Pulmonary artery endothelial cell (primary cell): ENCODE measurements around the gene CSTB. TPM values are rescaled to one million over a fixed set of nuclear protein-coding genes. Genes with fewer than 3 reads are reported as not detected.

Experiments used
- DNase-seq: peaks from one replicate; pipeline ENCODE4 v3.0.0-alpha.2; 2011; ENCODE audit warnings: low read depth, low spot score
- total RNA-seq: library from RNA; depleted of rRNA; stranded (reverse); fragments of >200 nt; gene quantifications from 2 replicates; pipeline ENCODE4 v1.2.3, GENCODE V29; 2014

The CSTB gene
- total RNA-seq, 1 donor from 2014 or later, result 20.6 TPM

- no peak for DNase-seq
These were observed 14.0 kb upstream of the CSTB start for GRCh38 chr21:43790010-43790524.

DNA sequence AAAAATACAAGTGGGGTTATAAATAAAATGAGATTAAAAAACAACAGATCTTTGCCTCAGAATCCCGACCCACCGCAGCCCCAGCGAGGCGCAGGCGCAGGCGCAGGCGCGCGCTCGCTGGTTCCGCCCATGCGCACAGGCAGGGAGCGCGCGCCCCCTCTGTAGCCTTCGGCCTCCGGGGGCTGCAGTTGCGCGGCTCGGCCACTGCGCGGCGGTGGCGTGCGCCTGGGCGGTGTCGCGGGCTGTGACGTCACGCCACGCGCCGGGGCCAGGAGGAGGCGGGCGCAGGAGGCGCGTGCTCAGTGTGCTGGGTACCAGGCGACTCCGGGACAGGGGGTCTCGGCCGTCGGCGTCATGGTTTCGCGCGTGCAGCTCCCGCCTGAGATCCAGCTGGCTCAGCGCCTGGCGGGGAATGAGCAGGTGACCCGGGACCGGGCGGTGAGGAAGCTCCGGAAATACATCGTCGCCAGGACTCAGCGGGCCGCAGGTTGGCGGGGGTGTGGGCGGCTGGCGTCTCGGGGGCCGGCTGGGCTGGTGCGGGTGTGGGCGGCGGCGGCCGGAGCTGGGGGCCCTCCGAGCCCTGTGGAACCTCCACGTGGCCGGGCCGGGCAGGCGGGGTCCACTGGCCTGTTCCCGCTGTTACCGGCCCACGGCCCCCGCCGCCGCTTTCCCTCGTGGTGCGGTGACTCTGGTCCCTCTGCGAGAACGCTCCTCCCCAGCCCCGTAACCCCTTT, 13.3 kb upstream of the CSTB start, which contains the start of gene RRP1:
Gene RRP1 (plus strand): TSS at position 302 of the 734 bp plus-strand sequence. CDS start 53 bp downstream, at position 355.
- DNase-seq, result peak; percentile 32

DNA sequence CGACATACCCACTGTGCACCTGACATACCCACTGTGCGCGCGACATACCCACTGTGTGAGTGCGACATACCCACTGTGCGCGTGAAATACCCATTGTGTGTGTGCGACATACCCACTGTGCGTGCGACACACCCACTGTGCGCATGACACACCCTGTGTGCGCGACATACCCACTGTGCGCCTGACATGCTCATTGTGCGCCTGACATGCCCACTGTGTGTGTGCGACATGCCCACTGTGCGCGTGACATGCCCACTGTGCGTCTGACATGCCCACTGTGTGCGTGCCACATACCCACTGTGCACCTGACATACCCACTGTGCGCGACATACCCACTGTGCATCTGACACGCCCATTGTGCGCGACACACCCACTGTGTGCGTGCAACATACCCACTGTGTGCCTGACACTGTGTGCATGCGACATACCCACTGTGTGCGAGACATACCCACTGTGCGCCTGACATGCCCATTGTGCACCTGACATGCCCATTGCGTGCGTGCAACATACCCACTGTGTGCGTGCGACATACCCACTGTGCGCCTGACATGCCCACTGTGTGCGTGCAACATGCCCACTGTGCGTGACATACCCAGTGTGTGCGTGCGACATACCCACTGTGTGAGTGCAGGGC, 10.8 kb upstream of the CSTB start:
- DNase-seq, result no peak

DNA sequence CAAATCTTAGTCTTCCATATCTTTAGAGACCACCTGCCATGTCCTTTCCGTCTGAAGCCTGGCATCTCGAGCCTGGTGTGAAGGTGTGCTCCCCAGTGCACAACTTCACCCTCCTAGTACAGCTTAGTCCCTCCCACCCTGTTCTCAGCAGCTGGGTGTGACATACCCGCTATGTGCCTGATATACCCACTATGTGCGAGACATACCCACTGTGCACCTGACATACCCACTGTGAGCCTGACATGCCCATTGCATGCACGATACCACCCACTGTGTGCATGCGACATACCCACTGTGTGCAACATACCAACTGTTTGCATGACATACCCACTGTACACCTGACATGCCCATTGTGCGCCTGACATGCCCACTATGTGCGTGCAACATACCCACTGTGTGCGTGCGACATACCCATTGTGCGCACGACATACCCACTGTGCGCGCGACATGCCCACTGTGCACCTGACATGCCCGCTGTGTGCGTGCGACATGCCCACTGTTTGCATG, 10.2 kb upstream of the CSTB start:
- DNase-seq, result no peak

DNA sequence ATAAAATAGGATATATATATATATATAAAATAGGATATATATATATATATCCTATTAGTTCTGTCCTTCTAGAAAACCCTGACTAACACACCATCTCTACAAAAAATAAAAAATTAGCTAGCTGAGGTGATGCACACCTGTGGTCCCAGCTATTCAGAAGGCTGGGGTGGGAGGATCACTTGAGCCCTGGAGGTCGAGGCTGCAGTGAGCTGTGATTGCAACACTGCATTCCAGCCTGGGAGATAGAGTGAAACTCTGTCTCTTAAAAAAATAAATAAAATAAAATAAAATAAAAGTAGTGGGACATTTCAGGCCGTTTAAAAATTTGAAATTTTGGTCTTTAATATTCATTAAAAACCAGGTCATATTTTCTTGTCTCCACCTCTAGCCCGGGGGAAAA, 9.0 kb upstream of the CSTB start:
- no peak for DNase-seq

GRCh38 chr21:43783098-43783700, 7.1 kb upstream of the CSTB start:
- no peak for DNase-seq

DNA sequence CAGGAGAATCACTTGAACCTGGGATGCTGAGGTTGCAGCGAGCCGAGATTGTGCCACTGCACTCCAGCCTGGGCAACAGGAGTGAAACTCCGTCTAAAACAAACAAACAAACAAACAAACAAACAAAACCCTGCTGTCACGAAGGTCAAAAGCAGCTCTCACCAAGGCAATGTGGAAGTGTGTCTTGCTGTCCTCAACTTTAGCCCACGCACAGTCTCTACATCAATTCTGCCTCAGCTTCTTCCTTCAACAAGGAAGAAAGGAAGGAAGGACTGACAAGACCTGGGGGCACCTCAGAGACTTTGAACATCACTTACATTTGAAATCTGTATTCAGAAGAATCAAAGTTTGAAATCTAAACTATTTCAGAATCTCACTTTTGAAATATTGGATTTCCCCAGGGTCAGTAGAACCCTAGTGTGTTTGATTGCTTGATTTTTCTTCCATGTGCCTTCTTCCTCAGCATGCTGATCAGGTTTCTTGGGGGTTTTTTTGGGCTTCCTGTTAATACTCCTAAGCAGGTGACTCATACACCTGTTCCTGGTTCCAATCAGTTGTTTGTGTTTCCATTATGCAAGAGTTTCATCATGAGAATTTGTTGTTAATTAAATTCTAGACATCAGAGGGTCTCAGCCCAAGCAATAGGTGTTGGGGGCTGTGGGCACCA, 6.5 kb upstream of the CSTB start:
- DNase-seq, result no peak

- DNase-seq, result no peak
These were observed 5.7 kb upstream of the CSTB start for GRCh38 chr21:43781846-43782245.

DNA sequence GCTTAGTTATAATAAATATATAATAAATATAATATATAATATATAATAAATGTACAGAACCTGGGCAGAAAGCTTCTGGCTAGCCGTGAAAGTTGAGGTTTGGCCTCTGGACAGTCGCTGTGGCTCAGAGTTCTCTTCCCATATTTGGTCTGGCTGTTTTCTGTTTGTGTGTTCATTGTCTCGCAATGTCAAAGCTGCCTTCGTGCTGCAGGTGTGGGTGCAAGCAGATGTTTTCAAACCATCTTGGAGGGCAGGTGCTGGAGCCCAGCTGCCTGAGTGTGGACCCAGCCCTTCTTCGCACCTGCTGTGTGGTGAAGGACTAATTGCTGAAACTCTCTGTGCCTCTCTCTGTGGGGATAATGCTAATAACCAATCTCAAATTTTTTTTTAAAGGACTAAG, 3.6 kb upstream of the CSTB start:
- DNase-seq, result no peak

- no peak for DNase-seq
These were observed 2.6 kb upstream of the CSTB start for GRCh38 chr21:43778469-43779335.

DNA sequence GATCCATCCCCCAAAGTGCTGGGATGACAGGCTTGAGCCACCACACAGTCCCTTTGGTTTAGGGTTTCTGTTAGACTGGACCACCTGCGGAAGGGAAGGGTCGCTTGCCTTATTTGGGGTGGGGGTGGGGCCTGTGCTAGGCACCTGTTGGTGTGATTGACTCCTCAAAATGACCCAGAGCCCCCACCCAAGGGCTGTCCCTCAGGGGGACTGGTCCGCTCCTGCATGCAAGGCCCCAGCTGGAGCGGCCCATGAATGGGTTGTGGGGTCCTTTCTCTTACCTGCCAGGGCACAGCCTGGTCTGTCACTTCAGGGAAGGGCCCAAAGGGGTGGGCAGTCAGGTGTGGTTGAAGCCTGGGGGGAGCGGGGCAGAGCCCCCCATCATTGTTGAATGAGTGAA, 1.8 kb upstream of the CSTB start:
- no peak for DNase-seq

- DNase-seq, result no peak
These were observed 918 bp downstream of the CSTB start for GRCh38 chr21:43775190-43775589.

DNA sequence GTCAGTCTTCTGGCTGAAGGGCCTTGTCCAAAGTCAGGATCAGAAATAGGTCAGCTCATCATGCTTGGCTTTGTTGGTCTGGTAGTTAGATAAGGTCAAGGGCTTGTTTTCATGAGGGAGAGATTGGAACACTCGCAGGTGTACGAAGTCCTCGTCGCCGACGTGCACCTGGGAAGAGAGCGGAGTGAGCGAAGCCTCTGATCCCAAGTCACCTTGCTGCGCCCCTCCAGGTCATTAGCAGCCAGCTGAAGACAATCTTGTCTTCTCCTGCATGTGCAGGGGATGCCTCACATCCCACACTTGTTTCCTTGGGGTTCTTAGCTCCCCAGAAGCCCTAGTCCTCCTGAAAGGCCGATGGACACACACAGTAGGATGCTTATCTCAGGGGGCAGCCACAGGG, 1.9 kb downstream of the CSTB start:
- DNase-seq, result no peak

DNA sequence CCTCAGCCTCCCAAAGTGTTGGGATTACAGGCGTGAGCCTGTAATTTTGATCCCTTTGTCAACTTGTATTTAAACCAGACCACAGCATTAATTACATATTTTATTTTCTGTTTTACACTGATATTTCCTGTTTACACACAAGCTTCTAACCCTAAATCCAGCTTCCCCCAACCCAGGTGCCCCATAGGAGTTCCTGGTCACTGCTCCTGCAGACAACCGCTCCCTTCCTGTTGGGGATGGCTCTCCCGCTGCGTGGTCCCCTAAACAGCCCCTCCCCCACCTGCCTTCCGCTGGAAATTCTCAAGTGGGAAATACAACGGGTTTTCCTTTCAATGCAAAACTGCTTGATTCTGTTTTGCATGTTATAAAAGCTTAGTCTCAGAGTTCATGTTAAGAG, 3.7 kb downstream of the CSTB start:
- no peak for DNase-seq

GRCh38 chr21:43771698-43772424, 4.2 kb downstream of the CSTB start:
- no peak for DNase-seq

DNA sequence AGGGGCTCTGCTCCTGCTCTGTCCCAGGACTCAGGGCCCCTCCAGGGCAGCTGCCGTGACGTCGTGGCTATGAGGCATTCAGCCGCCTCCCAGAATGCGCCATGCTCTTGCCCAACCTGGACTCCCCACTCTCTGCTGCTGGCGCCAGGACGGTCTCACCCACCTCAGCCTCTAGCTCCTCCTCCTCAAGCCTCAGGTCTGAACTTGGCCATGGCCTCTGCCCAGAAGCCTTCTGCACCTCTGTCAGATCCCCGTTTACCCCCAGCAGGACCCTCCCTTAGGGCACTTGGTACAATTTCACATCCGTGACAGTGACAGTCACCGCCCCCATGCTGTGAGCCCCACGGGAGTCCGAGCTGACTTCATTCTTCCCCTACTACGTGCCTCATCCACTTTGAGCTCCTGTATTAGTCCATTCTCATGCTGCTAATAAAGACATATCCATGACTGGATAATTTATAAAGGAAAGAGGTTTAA, 4.9 kb downstream of the CSTB start:
- DNase-seq, result no peak

DNA sequence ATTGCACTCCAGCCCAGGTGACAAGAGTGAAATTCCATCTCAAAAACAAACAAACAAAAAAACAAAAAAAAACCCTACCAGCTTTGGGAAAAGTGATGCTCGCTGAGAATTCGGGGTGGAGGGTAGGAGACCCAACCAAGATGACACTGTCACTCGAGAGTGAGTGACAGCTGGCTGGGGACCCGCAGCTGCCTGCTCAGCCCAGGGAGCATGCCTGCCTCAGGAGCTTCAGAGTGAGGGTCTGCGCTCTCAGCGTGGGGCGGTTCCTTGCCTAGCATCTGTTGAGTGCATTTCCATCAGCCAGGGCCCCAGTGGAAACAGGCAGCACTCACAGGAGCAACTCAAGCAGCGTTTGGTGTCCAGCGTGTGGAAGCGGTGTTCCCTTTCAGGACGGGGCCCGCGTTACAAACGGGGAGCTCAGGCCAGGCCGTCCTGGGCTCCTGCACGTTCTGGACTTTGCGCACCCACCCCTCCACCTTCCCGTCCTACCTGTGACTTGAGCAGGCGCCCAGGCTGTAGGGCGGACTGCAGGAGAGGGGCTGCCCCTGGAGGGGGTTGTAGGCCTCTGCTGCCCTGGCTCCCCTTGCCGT, 5.9 kb downstream of the CSTB start:
- DNase-seq, result no peak

DNA sequence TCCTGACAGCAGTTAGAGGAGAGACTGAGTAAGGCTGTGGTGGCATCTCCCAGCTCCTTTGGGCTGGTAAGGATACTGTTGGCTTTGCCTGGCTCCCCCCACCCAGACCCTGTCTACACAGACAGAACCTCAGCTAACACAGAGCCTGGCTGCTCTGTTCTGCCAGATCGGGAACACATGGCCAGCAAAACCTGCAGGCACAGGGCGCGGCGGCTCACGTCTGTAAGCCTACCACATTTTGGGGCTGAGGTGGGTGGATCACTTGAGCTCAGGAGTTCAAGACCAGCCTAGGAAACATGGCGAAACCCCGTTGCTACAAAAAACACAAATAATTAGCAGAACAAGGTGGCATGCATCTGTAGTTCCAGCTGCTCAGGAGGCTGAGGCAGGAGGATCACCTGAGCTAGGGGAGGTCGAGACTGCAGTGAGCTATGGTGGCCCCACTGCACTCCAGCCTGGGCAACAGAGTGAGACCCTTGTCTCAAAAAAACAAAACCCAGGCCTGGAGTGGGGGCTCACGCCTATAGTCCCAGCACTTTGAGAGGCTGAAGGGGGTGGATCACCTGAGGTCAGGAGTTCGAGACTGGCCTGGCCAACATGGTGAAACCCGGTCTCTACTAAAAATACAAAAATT, 6.7 kb downstream of the CSTB start:
- no peak for DNase-seq

GRCh38 chr21:43768868-43769167, 7.3 kb downstream of the CSTB start:
- no peak for DNase-seq
